Hepatic stellate cell (primary cell): Measurements from ENCODE around the gene ALOXE3.

Experiments
- DNase-seq: peaks from one replicate; pipeline ENCODE4 v3.0.0; 2011; ENCODE audit warnings: low spot score

The ALOXE3 gene

DNA sequence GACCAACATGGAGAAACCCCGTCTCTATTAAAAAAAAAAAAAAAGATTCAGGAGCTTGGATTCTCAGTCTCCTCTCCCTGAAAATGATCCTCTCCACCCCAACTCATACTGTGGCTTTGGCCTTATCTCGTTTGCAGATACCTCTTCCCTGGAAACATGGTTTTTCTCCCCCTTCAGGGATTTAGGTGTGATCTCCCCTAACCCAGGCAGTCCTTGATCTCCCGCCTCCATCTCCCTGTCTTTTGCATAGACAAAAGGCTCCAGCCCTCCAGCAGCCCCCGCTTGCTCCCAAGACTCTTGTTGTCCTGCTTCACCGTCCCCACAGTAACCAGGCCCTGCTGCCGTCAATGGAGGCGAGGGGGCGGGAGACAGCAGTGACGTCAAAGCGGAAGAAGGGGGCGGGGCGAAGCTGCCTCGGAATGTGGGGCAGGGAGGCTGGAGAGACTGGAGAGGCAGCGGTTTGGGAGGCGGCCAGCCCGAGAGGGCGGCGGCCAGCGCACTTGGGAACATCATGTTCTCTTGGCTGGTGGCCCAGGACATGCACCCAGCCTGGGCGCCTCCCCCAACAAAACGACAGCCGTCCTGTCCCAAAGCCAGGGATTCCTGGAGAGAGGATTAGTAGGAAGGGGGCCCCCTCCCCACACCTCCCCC lies 35.8 kb upstream of the ALOXE3 start:
- peak; percentile 95 for DNase-seq

- peak; percentile 75 for DNase-seq
These were observed 35.2 kb upstream of the ALOXE3 start for GRCh38 chr17:8153525-8153956.

- DNase-seq, result no peak
These were observed 34.7 kb upstream of the ALOXE3 start for GRCh38 chr17:8153031-8153451.

- peak; percentile 98 for DNase-seq
These were observed 33.9 kb upstream of the ALOXE3 start, which contains the start of gene PER1 for GRCh38 chr17:8152112-8152775. TSS of gene PER1 (minus strand) at chr17:8152404. CDS start at chr17:8150706, 1,698 bp downstream.

- no peak for DNase-seq
These were observed 33.4 kb upstream of the ALOXE3 start for GRCh38 chr17:8151641-8152111.

DNA sequence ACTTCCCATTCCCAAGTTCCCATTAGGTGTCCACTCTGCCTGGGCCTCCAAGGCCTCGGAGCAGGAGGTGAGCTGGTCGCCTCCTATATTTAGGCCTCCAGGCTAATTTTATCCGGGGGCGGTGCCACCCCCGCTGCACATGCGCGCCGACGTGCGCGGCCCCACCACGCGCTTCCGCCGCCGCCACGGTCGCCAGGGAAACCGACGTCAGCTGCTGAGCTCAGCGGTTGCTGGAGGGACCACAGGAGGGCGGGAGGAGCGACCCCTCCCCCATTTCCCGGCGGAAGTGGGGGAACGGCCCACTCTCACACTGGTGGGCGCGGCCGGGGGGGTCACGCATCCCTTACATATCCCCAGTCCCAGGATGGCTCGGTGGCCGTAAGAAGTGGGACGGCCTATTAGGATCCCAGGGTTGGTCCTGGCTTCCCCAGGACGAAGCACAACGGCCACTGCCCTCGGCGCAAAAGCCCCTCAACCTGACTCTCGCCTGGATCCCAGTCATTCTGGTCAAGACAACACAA lies 32.9 kb upstream of the ALOXE3 start:
- peak; percentile 94 for DNase-seq

DNA sequence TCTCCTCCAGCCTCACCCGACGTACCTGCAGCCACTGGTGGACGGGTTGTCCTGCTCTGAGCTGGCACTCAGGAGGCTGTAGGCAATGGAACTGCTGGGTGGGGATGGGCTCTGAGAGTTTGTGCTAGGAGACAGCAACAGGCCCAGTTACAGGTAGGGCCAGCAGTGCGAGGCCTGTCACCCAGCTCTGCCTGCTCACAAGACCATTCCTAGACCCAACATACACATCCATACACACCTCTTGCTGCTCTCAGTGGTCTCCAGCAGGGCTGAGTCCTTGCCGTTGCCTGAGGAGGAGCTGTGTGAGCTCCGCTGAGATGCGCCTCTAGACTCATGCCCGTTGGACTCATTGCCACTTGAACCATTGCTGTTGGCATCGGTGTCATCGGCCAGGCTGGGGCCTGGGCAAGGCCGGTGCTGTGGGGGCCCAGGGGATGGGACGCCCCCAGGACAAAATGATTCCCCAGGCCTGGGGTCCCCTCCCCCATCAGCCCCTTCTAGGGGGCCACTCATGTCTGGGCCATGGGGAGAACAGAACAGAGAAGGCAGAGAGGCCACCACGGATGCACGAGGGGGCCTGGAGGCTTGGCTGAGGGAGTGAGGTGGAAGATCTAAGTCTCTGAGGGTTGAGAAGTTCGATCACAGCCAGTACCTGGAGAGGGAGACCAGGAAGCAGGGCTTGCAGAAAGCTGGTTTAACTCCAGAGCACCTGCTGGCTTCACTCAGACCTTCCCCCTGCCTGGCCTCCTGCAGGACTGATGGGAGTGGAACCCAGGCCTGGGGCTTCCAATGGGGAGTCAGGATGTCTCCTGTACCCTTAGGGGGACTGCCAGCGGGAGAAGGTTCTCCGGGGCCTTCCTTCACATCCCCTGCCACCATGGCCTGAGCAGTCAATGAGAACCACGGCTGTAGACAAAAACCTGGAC lies 32.1 kb upstream of the ALOXE3 start:
- no peak for DNase-seq

DNA sequence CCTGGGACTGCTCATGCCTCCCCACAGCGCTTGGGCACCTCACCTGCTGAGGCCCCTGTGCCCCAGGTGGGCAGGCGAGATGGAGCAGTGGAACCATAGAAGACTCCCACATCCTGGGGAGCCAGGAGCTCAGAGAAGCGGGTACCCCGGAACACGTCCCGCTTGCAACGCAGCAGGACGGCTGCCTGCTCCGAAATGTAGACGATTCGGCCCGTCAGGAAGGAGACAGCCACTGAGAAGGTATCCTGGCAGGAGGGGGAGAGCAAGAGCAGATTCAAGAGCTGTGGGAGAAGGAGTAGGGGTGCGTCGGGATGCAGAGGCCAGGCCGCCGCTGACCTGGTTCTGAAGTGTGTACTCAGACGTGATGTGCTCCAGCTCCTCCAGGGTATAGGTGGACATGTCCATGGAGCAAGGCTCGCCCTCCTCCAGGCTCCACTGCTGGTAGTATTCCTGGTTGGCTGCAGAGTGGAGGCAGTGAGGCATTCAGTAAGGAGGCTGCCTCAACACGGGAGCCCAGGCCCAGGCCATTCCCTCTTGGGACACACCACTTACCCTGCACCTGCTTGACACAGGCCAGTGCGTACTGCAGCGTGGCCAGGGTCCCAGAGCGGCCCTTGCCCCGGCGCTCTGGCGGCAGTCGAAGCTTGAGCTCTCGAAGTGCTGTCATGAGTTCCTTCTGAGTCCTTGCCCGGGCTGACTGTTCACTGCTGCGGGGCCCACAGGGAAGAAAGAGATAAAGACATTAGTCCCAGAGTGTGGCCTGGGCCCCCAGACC lies 31.3 kb upstream of the ALOXE3 start:
- DNase-seq, result no peak

DNA sequence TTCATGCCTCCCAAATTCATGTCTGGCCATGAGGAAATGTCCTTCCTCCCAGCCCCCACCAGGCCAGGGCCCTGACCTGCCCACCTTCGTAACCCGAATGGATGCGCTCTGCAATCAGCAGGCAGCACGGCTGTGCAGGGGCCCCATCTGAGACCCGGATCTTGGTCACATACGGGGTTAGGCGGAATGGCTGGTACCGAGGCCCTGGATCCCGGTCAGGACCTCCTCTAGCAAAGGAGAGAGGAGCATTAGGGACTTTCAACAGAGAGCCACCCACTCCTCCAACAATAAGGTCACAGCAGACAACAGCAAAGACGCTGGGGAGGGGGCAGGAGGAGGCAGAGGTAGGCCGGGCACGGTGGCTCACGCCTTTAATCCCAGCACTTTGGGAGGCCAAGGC lies 30.2 kb upstream of the ALOXE3 start:
- no peak for DNase-seq

- DNase-seq, result no peak
These were observed 29.6 kb upstream of the ALOXE3 start for GRCh38 chr17:8147805-8148404.

- no peak for DNase-seq
These were observed 29.0 kb upstream of the ALOXE3 start for GRCh38 chr17:8147141-8147804.

DNA sequence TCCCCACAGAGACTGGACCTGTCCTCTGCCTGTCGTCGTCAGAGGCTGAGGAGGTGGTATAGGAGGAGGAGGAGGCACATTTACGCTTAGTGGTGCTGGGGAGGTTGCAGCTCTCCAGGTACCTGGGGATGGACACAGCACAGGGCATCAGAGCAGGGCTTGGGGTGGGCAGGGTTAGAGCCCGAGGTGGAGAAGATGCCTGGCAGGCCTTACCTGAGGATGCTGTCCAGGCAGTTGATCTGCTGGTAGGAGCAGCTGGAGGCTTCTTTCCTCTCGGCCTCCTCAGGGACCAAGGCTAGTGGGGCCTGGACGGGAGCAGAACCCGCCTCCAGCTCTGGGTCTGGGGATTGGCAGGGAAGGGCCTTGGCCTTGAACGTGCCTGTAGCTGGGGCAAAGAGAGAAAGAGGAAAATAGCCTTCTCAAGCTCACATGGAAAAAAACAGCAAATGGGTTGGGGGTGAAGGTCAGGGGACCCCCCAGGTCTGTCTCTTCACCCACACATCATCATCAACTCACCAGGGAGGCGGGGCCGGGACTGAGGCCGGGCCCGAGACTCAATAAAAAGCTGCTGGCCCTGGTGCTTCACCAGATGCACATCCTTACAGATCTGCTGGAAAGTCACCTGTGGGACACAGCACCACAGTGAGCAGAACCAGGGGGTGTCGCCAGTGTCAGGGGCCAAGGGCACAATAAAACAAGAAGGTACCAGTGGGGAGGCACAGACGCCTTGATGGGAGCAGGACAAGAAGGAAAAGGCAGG lies 28.2 kb upstream of the ALOXE3 start:
- DNase-seq, result no peak

DNA sequence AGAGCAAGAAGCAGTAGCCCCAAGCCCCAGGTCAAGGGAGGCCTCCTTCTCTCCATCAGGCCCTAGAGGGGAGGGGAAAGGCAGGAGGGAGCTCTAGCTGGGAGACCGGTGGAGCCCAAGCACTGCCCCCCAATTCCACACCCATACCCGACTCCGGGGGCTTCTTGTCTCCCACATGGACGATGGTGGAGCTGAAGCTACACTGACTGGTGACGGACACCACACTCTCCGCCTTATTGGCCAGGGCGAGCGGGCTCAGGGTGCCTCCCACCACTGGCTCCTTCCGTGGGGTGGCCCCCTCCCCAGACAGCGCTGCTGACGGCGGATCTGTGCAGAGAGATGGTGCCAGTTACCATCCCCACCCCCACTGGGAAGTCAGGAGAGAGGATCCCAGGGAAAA lies 27.5 kb upstream of the ALOXE3 start:
- DNase-seq, result no peak

GRCh38 chr17:8144401-8145231 lies 26.3 kb upstream of the ALOXE3 start:
- DNase-seq, result no peak

DNA sequence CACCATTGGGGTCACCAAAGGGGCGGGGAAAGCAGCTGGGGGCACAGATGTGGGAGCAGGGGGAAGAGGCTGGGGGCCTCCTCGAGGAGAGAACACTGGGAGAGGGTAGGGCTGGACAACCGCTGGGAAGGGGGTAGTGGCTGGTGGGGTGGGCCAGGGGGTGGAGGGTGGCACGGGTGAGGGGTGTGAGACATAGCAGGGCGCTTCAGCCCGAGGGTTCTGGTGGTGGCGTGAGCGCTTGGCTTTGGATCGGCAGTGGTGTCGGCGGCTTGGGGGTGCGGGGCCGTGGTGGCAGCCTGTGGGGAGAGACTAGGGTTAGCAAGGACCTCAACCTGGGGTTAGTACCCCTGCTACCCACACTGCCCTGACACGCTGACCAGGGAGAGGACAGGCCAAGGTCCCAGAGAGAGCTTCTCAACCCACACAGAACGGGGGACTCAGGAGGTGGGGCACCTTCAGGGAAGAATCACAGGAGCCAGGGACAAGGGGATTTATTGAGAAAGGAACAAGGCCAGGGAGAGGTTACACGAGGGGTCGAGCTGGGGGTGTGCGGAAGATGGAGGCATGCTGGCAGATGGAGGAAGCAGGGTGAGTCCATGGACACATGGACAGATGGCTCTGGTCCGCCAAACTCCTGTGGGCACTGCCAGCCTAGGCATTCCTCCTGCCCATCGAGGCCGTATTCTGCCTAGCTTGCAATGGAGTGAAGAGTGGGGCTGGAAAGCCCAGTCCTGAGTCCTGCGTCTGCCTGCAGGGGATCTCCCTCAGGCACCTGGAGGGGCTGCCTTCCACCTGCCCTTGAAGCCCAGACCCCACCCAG lies 25.5 kb upstream of the ALOXE3 start:
- DNase-seq, result no peak

GRCh38 chr17:8142887-8143580 lies 24.7 kb upstream of the ALOXE3 start:
- no peak for DNase-seq

DNA sequence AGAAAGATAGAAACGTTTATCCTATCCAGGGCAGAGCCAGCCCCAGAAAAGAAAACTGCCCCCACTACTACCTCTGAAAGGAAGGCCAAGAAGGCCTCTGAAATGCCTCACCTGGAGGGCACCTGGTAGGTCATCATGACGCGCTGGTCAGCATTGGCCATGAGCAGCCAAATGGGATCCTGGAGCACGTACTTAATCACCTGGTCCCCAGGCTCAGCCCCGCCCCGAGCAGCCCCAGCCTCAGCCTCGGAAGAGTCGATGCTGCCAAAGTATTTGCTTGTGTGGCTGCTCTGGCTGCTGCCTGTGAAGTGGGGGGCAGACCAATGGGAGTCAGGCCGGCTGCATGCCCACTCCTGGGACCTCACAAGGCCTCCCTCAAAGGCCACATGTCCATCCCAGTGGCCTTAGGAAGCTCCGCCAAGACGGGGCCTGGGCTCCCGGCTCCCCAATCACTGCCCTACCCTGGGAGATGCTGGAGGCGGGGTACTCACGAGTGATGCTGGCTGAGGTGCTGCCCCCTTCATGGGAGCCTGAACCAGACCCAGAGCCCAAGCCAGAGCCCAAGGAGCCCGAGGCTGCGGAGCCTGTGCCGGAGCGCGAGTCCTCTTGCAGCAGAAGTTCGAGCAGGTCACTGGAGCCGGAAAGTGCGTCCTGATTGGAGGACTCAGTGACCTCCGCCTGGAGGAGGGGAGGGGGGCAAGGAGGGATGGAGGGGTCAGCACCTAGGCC lies 24.0 kb upstream of the ALOXE3 start:
- no peak for DNase-seq
